Tibial nerve (tissue), 4 donors: ENCODE results near the gene CEBPZ.

Experiments
- CTCF ChIP-seq, 5 experiments: fragments of 200-600 bp in 3 of 5; fragments of 450-650 bp in 2 of 5; sonication (generic) in 3 of 5; IDR thresholded peaks; one replicate each; pipeline ENCODE4 v1.5.1; 2016 to 2019; ENCODE audit warnings: antibody characterized with exemption in 5 of 5, mild to moderate bottlenecking in 3 of 5, moderate library complexity in 2 of 5
- EP300 ChIP-seq, 2 donors: sonication (generic); formaldehyde crosslinking; IDR thresholded peaks; one replicate each; pipeline ENCODE4 v1.6.1; 2017; ENCODE audit warnings: antibody characterized with exemption in 2 of 2, mild to moderate bottlenecking in 1 of 2

GRCh38 chr2:37171624-37171950 lies 59.8 kb downstream of the CEBPZ start:
- TF ChIP-seq CTCF (IDR thresholded peaks at IDR 0.05), result no peak
- no peak for TF ChIP-seq EP300 (IDR thresholded peaks at IDR 0.05)
